Nephron progenitor cell (in vitro differentiated cells): ENCODE results near the gene GPATCH8.

Experiments
- DNase-seq: peaks from one replicate; pipeline ENCODE4 v3.0.0; 2021
- H3K27ac Mint-ChIP-seq: 2 replicates; pipeline ENCODE4 v1.8.0; 2021; ENCODE audit warnings: mild to moderate bottlenecking, moderate library complexity, mixed read lengths
- H3K27me3 Mint-ChIP-seq: 2 replicates; pipeline ENCODE4 v1.8.0; 2021; ENCODE audit warnings: mild to moderate bottlenecking, low read depth, mixed read lengths; ENCODE audit not compliant: poor library complexity
- H3K36me3 Mint-ChIP-seq: 2 replicates; pipeline ENCODE4 v1.8.0; 2021; ENCODE audit warnings: low read depth, mixed read lengths
- H3K4me1 Mint-ChIP-seq: 2 replicates; pipeline ENCODE4 v1.8.0; 2021; ENCODE audit warnings: mixed read lengths
- H3K4me3 Mint-ChIP-seq: 2 replicates; pipeline ENCODE4 v1.8.0; 2021; ENCODE audit warnings: mild to moderate bottlenecking, moderate library complexity, mixed read lengths
- H3K9me3 Mint-ChIP-seq: 2 replicates; pipeline ENCODE4 v1.8.0; 2021; ENCODE audit warnings: mild to moderate bottlenecking, moderate library complexity, mixed read lengths
- CTCF ChIP-seq: fragments of 200-600 bp; sonication (generic); IDR thresholded peaks from 2 replicates; pipeline ENCODE4 v1.5.0; 2021; ENCODE audit warnings: antibody characterized with exemption

GPATCH8 gene

GRCh38 chr17:44384281-44384822, 118.9 kb downstream of the GPATCH8 start:
- Mint-ChIP-seq H3K27me3 (peaks cover 66% of the 10 kb centered on the region), H3K27ac (no peak overlapping the region), H3K4me1 (peaks cover 16% of the 10 kb centered on the region), H3K36me3 (no peaks in the 10 kb centered on the region), H3K9me3 (no peaks in the 10 kb centered on the region), H3K4me3 (peak overlapping the region; percentile 82)
- no peak for TF ChIP-seq CTCF
- no peak for DNase-seq

GRCh38 chr17:44383861-44384260, 119.3 kb downstream of the GPATCH8 start:
- no peak for TF ChIP-seq CTCF
- Mint-ChIP-seq H3K9me3 (no peaks in the 10 kb centered on the region), H3K36me3 (no peaks in the 10 kb centered on the region)

GRCh38 chr17:44383363-44383762, 119.8 kb downstream of the GPATCH8 start:
- H3K27me3 Mint-ChIP-seq: peaks cover 61% of the 10 kb centered on the region
- no peak for TF ChIP-seq CTCF
- no peak overlapping the region for H3K4me3 Mint-ChIP-seq
- H3K27ac Mint-ChIP-seq: no peak overlapping the region
- H3K36me3 Mint-ChIP-seq: no peaks in the 10 kb centered on the region
- peaks cover 15% of the 10 kb centered on the region for H3K4me1 Mint-ChIP-seq
- DNase-seq: no peak
- no peaks in the 10 kb centered on the region for H3K9me3 Mint-ChIP-seq

More at GRCh38 chr17:44383861-44384260, 119.3 kb downstream of the GPATCH8 start:
- DNase-seq: no peak
- Mint-ChIP-seq H3K27ac (no peak overlapping the region), H3K4me3 (no peak overlapping the region), H3K27me3 (peaks cover 63% of the 10 kb centered on the region), H3K4me1 (peaks cover 15% of the 10 kb centered on the region)

- H3K27ac Mint-ChIP-seq: peak overlapping the region; percentile 81
- H3K27me3 Mint-ChIP-seq: peaks cover 61% of the 10 kb centered on the region
- no peaks in the 10 kb centered on the region for H3K36me3 Mint-ChIP-seq
- TF ChIP-seq CTCF: no peak
- H3K9me3 Mint-ChIP-seq: no peaks in the 10 kb centered on the region
- no peak for DNase-seq
- H3K4me3 Mint-ChIP-seq: no peak overlapping the region
- peaks cover 15% of the 10 kb centered on the region for H3K4me1 Mint-ChIP-seq
Measured at GRCh38 chr17:44382917-44383316, 120.3 kb downstream of the GPATCH8 start.

GRCh38 chr17:44381810-44382305, 121.3 kb downstream of the GPATCH8 start:
- no peak for DNase-seq
- H3K4me3 Mint-ChIP-seq: no peak overlapping the region
- peaks cover 15% of the 10 kb centered on the region for H3K4me1 Mint-ChIP-seq
- peaks cover 57% of the 10 kb centered on the region for H3K27me3 Mint-ChIP-seq
- no peak overlapping the region for H3K27ac Mint-ChIP-seq
- no peak for TF ChIP-seq CTCF
- H3K36me3 Mint-ChIP-seq: no peaks in the 10 kb centered on the region
- no peaks in the 10 kb centered on the region for H3K9me3 Mint-ChIP-seq

GRCh38 chr17:44380767-44381166, 122.4 kb downstream of the GPATCH8 start:
- Mint-ChIP-seq H3K27ac (no peak overlapping the region), H3K9me3 (no peaks in the 10 kb centered on the region), H3K36me3 (no peaks in the 10 kb centered on the region), H3K27me3 (peaks cover 52% of the 10 kb centered on the region), H3K4me1 (peaks cover 14% of the 10 kb centered on the region), H3K4me3 (no peak overlapping the region)
- no peak for TF ChIP-seq CTCF
- no peak for DNase-seq
